HepG2 (cell line): ENCODE results near the gene IFT43. TPM values are rescaled to one million over a fixed set of nuclear protein-coding genes. Genes with fewer than 3 reads are reported as not detected.

ENCODE experiments used
- ATAC-seq: fragments of 200-7000 bp; cut with Tn5 transposase; 3 replicates; pipeline ENCODE4 v1.9.1; 2020; ENCODE audit warnings: mild to moderate bottlenecking, moderate library complexity
- BruUV-seq: library from RNA; stranded (reverse); fragments of 400-500 nt; replicated peaks from 2 replicates; lab custom pipeline; 2021; lab: Mats Ljungman, UMichigan
- CTCF ChIA-PET: fragments of 300-600 bp; formaldehyde crosslinking; extraction: SDS; loops from one replicate; lab custom pipeline; 2021; ENCODE audit warnings: low total read pairs, inconsistent platforms, low intra/inter-chr PET ratio; lab: Yijun Ruan, JAX
- POLR2A ChIA-PET: fragments of 350-600 bp; sonication (Branson Sonifier 250); formaldehyde crosslinking; loops from one replicate; lab custom pipeline; 2020; ENCODE audit warnings: antibody characterized with exemption, inconsistent platforms; lab: Yijun Ruan, JAX
- DNase-seq: peaks from one replicate; pipeline ENCODE4 v3.0.0-alpha.2; 2015; ENCODE audit warnings: low spot score
- FAIRE-seq: peaks from 3 replicates; lab custom pipeline; 2011; peaks lifted over from hg19 to GRCh38; lab: Jason Lieb, UNC
- H2AFZ ChIP-seq: one replicate; pipeline ENCODE4 v1.6.1; 2011; ENCODE audit warnings: low read length, inconsistent platforms
- H3K27ac ChIP-seq: fragments of 300-600 bp; 3 replicates; pipeline ENCODE4 v1.8.0; 2011; ENCODE audit warnings: mixed run types, mild to moderate bottlenecking, mixed read lengths, low read length, inconsistent platforms; ENCODE audit not compliant: insufficient read depth; ENCODE audit errors: extremely low read length
- H3K27me3 ChIP-seq, 2 experiments: fragments of 200-600 bp in 1 of 2; 2 replicates in 1 of 2; 3 replicates in 1 of 2; pipeline versions ENCODE4 v1.6.0 to v1.8.0; 2011; ENCODE audit warnings: low read length in 2 of 2, mild to moderate bottlenecking in 2 of 2, moderate library complexity in 2 of 2, inconsistent platforms in 1 of 2; ENCODE audit not compliant: insufficient read depth in 2 of 2, control insufficient read depth in 1 of 2
- H3K36me3 ChIP-seq, 2 experiments: fragments of 200-600 bp in 1 of 2; replicated peaks in 1 of 2; 2 replicates in 1 of 2; 3 replicates in 1 of 2; pipeline versions ENCODE4 v1.5.1 to v1.8.0; 2011; ENCODE audit warnings: low read length in 2 of 2, inconsistent platforms in 1 of 2; ENCODE audit not compliant: insufficient read depth in 2 of 2, control insufficient read depth in 1 of 2
- H3K4me1 ChIP-seq: 2 replicates; pipeline ENCODE4 v1.5.1; 2012; ENCODE audit warnings: low read length, inconsistent platforms; ENCODE audit not compliant: insufficient read depth
- H3K4me2 ChIP-seq: 2 replicates; pipeline ENCODE4 v1.6.0; 2011; ENCODE audit warnings: low read depth, low read length, inconsistent platforms
- H3K4me3 ChIP-seq, 3 experiments: fragments of 200-600 bp in 1 of 3; sonication (generic), shearing (Covaris generic) in 1 of 3; replicated peaks in 1 of 3; 2 replicates each; pipeline ENCODE4 v1.5.1; 2011 to 2016; ENCODE audit warnings: low read length in 3 of 3, inconsistent platforms in 2 of 3, low read depth in 2 of 3, mild to moderate bottlenecking in 2 of 3, control low read depth in 1 of 3, mixed read lengths in 1 of 3; ENCODE audit not compliant: insufficient read depth in 1 of 3
- H3K79me2 ChIP-seq: one replicate; pipeline ENCODE4 v1.6.1; 2011; ENCODE audit warnings: low read length, inconsistent platforms; ENCODE audit not compliant: insufficient read depth
- H3K9ac ChIP-seq: 2 replicates; pipeline ENCODE4 v1.6.0; 2011; ENCODE audit warnings: mild to moderate bottlenecking, low read depth, low read length, inconsistent platforms; ENCODE audit not compliant: insufficient read depth
- H3K9me3 ChIP-seq: 2 replicates; pipeline ENCODE4 v1.5.1; 2012; ENCODE audit warnings: mild to moderate bottlenecking, low read length
- H4K20me1 ChIP-seq: 2 replicates; pipeline ENCODE4 v1.6.0; 2011; ENCODE audit warnings: inconsistent platforms, mild to moderate bottlenecking, low read length, moderate library complexity; ENCODE audit not compliant: insufficient read depth
- FOXO1 ChIP-seq: sonication (generic); formaldehyde crosslinking; IDR thresholded peaks from 2 replicates; pipeline ENCODE4 v1.4.0; 2020; ENCODE audit warnings: missing genetic modification reagents
- HDAC6 ChIP-seq: fragments of 200-600 bp; sonication (generic); IDR thresholded peaks from 2 replicates; pipeline ENCODE4 v1.7.0; 2017; ENCODE audit warnings: mild to moderate bottlenecking, antibody characterized with exemption, low read length, low read depth
- NR2C2 ChIP-seq: sonication (generic); formaldehyde crosslinking; IDR thresholded peaks from 2 replicates; pipeline ENCODE4 v1.4.0; 2020; ENCODE audit warnings: missing genetic modification reagents, mild to moderate bottlenecking, moderate library complexity, borderline replicate concordance
- SNAI1 ChIP-seq: sonication (generic); formaldehyde crosslinking; IDR thresholded peaks from 2 replicates; pipeline ENCODE4 v1.5.0; 2020; ENCODE audit warnings: mild to moderate bottlenecking, missing genetic modification reagents, borderline replicate concordance
- SNAPC2 ChIP-seq: sonication (generic); formaldehyde crosslinking; IDR thresholded peaks from 2 replicates; pipeline ENCODE4 v1.8.1; 2022; ENCODE audit warnings: mild to moderate bottlenecking, missing genetic modification reagents
- SOX6 ChIP-seq, 2 experiments: fragments of 450-650 bp in 1 of 2; sonication (generic) in 1 of 2; formaldehyde crosslinking in 1 of 2; IDR thresholded peaks; 2 replicates each; pipeline versions ENCODE4 v1.4.0 to v1.6.1; 2017 to 2020; ENCODE audit warnings: antibody characterized with exemption in 1 of 2, mild to moderate bottlenecking in 1 of 2, missing genetic modification reagents in 1 of 2
- ZFP90 ChIP-seq: sonication (generic); formaldehyde crosslinking; IDR thresholded peaks from 2 replicates; pipeline ENCODE4 v1.8.0; 2022; ENCODE audit warnings: missing genetic modification reagents, mild to moderate bottlenecking, inconsistent platforms, borderline replicate concordance
- ZMYM2 ChIP-seq: sonication (generic); formaldehyde crosslinking; IDR thresholded peaks from 2 replicates; pipeline ENCODE4 v1.8.0; 2022; ENCODE audit warnings: mild to moderate bottlenecking, missing genetic modification reagents
- ZNF441 ChIP-seq: sonication (generic); formaldehyde crosslinking; IDR thresholded peaks from 2 replicates; pipeline ENCODE4 v1.7.0; 2021; ENCODE audit warnings: missing genetic modification reagents, borderline replicate concordance
- WGBS: methylation state at CpG from one replicate; pipeline ENCODE4 v1.1.6; 2017; ENCODE audit warnings: low lambda C conversion rate; 5-methylcytosine and 5-hydroxymethylcytosine counted together
- in situ Hi-C: cut with HindIII; loops from 2 replicates; pipeline ENCODE4 v1.10.0; 2017; ENCODE audit warnings: low pct_unique_long_range_greater_than_20kb; ENCODE audit not compliant: extremely low pct_ligation_motif_present
- intact Hi-C: fragments of 100-400 bp; cut with micrococcal nuclease; formaldehyde crosslinking; loops from one replicate; pipeline ENCODE4 v1.10.0; 2022; ENCODE audit not compliant: unreplicated experiment
- polyA plus RNA-seq, 8 experiments: library from polyadenylated mRNA; depleted of rRNA in 3 of 8; stranded (reverse) in 7 of 8; unstranded in 1 of 8; fragments of >200 nt; fragmentation: Illumina TruSeq in 4 of 8; extraction: Trizol in 4 of 8; gene quantifications; 2 replicates each; pipeline versions ENCODE4 v1.2.1 to v1.2.3, GENCODE V29; 2011 to 2016; ENCODE audit warnings: low read depth in 4 of 8, missing spikeins in 1 of 8, mixed read lengths in 1 of 8; ENCODE audit not compliant: insufficient read depth in 1 of 8
- total RNA-seq, 5 experiments: library from RNA; depleted of rRNA; stranded (reverse); fragments of >200 nt; fragmentation: Illumina TruSeq; extraction: Trizol; gene quantifications; 2 replicates each; pipeline ENCODE4 v1.2.3, GENCODE V29; 2016; ENCODE audit warnings: low read depth in 1 of 5
- TF ChIP-seq, protein P1 (sequence below): IDR thresholded peaks from 2 replicates; pipeline ENCODE4 v1.6.1; 2016; ENCODE audit warnings: mild to moderate bottlenecking, missing biosample characterization, missing genetic modification reagents
- TF ChIP-seq, protein P2 (sequence below), 2 experiments: sonication (generic) in 1 of 2; formaldehyde crosslinking in 1 of 2; IDR thresholded peaks; 2 replicates each; pipeline versions ENCODE4 v1.6.1 to v1.9.0; 2014 to 2022; ENCODE audit warnings: antibody characterized with exemption in 1 of 2, borderline replicate concordance in 1 of 2, inconsistent platforms in 1 of 2, low read depth in 1 of 2, missing genetic modification reagents in 1 of 2

Gene IFT43
- total and polyA plus RNA-seq, 2 of the 13 experiments (the other 11 are each of a cell fraction or from before 2014, with no cell fraction given), result 0.15 to 0.55 TPM

DNA sequence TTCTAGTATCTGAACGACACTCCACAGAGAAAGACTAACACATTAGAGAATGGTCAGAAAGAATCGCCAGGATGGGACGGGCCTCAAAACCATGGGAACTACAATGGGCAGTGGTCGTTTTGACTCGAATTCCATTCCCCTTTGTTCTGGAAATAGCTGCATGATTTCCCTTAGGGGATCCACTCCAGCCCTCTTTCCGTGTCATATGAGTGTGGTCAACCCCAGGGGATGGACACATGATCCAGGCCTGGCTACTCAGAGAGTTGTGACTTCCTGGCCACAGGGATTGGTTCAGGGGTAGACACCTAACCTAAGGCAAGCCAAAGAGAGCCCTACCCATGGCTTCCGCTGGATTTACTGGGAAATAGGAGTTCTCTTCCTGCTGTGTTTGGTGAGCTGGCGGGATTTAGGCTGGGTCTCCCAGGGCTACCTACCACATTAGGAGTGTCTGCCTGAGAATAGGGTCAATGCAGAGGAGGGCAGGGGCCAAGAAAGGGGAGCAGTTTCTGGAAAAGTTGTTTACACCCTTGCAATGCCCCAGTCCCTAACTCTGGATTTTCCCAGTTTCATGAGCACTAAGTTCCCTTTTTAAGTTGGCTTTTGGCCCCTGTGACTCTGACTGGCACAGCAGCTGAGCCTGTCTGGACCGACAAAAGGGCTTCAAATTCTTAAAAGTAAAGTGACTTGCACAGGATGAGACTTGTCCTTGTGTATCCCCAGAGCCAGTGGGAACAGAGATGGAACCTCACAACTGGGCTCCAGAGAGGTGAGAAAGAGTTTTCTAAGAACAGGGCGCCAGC is 138.1 kb downstream of the IFT43 start:
- ChIA-PET CTCF (no interaction called here), POLR2A (no interaction called here)
- no TSS peak for BruUV-seq
- no peak for ATAC-seq
- Histone ChIP-seq H3K79me2 (no peaks in the 10 kb centered on the region), H3K4me1 (peaks cover 16% of the 10 kb centered on the region), H4K20me1 (no peaks in the 10 kb centered on the region), H3K9me3 (no peaks in the 10 kb centered on the region), H3K27me3 (peaks cover 0 to 8% of the 10 kb centered on the region in 2 experiments; a peak in 2 of 5 replicates), H3K4me2 (no peak overlapping the region), H3K27ac (no peak overlapping the region), H2AFZ (no peak overlapping the region), H3K4me3 (no peak overlapping the region), H3K9ac (no peak overlapping the region), H3K36me3 (no peaks in the 10 kb centered on the region)
- no peak for DNase-seq
- 40% methylated on average over 9 of the region's 10 CpGs for WGBS
- in situ Hi-C loops (no loop called here), intact Hi-C loops (no loop called here)
- no peak for FAIRE-seq
- TF ChIP-seq HDAC6 (no peak), ZMYM2 (no peak), SNAPC2 (CRISPR knock-in tag) (no peak), ZNF441 (no peak), FOXO1 (CRISPR knock-in tag) (no peak), SNAI1 (CRISPR knock-in tag) (no peak), ZFP90 (no peak), NR2C2 (CRISPR knock-in tag) (no peak), SOX6 (IDR thresholded peaks at IDR 0.05) (no peak), SOX6 (CRISPR knock-in tag; IDR thresholded peaks at IDR 0.05) (no peak)
- TF ChIP-seq, protein P1, sequence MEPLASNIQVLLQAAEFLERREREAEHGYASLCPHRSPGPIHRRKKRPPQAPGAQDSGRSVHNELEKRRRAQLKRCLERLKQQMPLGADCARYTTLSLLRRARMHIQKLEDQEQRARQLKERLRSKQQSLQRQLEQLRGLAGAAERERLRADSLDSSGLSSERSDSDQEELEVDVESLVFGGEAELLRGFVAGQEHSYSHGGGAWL, result no peak
- TF ChIP-seq, protein P2, sequence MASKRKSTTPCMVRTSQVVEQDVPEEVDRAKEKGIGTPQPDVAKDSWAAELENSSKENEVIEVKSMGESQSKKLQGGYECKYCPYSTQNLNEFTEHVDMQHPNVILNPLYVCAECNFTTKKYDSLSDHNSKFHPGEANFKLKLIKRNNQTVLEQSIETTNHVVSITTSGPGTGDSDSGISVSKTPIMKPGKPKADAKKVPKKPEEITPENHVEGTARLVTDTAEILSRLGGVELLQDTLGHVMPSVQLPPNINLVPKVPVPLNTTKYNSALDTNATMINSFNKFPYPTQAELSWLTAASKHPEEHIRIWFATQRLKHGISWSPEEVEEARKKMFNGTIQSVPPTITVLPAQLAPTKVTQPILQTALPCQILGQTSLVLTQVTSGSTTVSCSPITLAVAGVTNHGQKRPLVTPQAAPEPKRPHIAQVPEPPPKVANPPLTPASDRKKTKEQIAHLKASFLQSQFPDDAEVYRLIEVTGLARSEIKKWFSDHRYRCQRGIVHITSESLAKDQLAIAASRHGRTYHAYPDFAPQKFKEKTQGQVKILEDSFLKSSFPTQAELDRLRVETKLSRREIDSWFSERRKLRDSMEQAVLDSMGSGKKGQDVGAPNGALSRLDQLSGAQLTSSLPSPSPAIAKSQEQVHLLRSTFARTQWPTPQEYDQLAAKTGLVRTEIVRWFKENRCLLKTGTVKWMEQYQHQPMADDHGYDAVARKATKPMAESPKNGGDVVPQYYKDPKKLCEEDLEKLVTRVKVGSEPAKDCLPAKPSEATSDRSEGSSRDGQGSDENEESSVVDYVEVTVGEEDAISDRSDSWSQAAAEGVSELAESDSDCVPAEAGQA (IDR thresholded peaks at IDR 0.05; ENCODE audit: low read depth), result no peak
- TF ChIP-seq, protein P2 (CRISPR knock-in tag; IDR thresholded peaks at IDR 0.05; ENCODE audit: borderline replicate concordance), result no peak
